Midbrain (tissue), 1 donor: Measurements from ENCODE around the gene PTPRG.
"Not testable (repeated sequence)": the region's sequence is repeated elsewhere in the genome, so short reads cannot be mapped to it uniquely, and the experiment has no call there.

Experiments
- DNase-seq: peaks from one replicate; lab custom pipeline; 2025; lab: John Stamatoyannopoulos, UW

The PTPRG gene

DNA sequence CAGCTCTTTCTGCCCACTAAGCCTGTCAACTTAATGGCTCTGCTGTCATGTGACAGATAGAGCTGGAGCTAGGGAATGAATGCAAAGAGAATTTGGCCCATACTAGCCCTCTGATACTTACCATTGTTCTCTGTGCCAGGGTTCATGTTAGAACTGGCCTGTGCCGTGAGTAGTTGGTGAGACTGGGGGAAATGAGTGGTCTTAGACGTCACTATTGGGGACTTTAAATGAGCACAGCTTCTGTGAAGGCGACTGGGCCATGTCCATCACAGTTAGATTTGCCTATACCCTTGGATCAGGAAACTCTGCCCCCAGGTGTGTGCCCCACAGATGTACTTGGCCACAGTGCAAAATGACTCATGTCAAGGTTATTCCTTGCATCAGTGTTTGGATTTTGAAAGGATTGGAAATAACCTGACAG is 124.9 kb downstream of the PTPRG start:
- no peak for DNase-seq

DNA sequence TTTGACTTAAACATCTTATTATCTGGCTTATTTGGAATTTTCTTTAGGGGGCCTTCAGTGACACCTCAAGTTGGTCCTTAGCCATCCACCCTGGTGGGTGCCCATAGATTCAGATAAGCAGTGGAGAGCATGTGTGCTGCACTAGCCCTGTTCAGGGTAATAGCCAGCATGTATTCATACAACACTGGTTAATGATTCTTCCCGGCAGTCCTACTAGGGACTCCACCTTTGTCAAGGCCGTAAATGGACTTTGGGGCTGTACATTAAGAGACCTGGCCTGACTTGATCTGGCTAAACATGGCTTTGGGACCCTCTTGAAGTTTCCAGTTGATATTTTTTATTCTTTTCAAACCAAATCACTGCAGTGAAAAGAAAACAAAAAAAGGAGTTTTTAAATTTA is 125.8 kb downstream of the PTPRG start:
- DNase-seq, result no peak

DNA sequence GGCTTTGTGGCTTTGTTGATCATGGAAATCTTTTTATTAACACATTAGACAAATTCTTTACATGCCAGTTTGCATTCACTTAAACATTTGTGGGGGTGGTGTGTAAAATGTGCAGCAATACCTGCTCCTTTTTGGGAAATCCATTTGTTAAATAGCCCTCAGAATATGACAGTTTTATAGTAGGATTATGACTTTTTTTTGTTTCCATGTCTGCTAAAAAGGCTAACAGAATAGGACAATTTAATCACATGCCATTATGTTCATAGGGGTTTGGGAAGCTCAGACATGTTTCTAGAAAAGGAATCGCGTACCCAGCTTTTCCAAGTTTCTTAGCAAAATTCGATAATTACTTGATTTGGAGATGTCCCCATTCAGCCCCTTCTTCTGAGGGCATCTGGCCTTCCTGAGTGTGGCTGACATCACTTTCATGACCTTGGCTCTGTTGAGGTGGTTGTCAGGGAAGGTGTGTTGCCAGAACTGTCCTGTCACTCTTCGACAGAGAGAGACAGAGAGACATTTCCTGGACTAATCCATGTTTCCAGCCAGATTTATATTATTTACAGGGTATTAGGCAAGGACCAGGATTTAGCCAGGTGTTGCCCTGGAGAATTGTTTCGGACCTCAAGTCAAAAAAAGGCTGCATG is 126.4 kb downstream of the PTPRG start:
- no peak for DNase-seq

DNA sequence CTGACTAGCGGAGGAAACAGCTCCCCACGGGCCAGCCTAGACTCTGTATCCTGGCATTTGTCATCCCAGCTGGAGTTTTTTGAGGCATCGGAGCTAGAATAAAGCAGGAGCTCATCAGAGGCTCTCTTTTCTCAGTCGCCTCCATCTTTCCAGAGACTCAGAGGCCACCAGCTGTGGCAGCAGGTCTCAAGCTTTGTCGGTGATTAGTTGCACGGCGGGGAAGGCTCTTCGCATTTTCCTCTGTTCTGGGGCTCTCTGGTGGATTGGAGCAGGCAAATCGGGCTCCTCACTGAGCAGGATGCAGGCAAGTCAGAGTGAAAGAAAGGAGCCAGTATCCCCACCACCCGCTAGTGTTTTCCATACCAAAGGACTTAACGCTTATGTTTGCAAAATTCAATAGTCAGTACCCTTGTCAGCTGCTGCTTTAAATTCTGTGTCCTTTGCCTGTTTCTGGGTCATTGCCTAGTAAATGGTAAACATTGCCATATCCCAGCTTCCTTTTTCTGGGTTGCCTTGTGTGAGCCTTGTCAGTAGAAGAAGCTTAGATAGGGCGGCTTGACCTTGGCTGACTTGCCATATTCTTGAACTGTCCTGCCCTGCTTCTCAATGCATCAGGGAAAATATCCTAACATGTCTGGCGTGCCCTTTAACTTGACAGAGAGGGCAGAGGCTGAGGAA is 127.1 kb downstream of the PTPRG start:
- DNase-seq, result no peak

DNA sequence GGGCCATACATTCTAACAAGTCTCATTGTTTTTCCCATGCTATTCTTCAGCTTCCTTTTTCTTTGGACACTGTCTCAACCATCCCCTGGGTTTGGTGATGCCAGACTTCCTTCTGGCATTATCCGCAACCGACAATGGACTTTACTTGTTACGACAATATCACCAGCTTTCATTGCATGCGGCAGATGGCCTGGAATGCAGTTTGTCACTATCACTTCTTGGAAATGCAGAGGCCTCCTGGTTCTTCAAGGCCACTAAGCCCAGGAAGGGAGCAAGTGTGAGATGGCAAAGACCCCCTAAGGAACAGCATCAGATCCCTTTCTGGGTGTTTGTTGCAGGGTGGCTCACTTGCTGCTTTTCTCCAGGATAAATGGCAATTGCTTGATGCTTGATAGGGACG is 128.6 kb downstream of the PTPRG start:
- no peak for DNase-seq

DNA sequence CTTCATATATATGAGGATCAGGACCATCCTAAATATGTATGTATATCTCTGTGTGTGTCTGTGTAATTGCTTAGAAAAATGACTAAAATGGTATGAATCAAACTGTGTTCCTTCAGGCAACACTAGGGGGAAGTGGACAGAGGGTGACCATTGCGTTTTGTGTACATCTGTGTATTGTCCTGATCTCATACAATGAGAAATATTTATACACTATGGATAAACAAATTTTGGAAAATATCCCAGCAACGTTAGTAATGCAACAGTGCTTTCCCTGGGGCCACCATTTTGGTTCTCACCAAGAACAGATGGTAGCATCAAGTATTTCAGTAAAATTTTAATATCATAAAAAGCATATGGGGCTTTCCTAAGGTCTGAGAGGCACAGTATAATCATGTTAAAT is 130.1 kb downstream of the PTPRG start:
- no peak for DNase-seq

DNA sequence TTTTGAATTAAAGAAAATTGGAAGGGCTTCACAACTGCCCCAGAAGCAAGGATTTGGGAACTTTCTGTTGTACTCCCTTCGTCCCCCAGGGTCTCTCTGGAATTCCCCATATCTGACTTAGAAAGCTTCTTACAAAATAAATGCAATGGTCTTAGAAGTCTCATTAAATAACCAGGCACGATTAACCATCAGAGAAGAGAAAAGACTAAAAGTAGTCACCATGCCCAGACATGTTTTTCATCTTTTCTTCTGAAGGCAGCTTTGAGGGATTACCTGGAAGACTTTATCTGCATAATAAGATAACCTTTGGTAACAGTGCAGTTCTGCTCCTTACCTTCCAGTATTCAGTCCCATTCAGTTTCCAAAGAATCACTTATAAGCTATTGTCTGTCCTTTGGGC is 135.9 kb downstream of the PTPRG start:
- DNase-seq, result no peak

DNA sequence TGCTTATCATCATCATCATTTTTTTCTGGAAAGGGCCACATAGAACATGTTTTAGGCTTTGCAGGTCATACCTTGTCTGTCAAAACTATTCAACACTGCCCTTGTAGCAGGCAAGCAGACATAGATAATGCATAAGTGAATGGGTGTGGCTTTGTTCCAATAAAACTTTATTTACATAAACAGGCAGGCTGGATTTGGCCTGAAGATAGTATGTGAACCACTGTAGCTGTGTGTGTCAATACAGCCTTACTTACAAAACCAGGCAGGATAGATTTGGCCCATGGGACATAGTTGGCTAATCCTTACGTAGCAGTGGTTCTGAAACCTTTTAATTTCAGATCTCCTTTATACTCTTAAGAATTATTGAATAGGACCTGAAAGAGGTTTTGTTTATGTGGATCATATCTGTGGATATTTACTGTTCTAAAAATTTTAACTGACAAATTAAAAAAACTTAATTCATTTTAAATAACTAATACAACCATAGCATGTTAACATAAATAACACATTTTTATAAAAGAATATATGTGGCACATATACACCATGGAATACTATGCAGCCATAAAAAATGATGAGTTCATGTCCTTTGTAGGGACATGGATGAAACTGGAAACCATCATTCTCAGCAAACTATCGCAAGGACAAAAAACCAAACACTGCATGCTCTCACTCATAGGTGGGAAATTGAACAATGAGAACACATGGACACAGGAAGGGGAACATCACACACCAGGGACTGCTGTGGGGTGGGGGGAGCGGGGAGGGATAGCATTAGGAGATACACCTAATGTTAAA is 137.1 kb downstream of the PTPRG start:
- not testable (repeated sequence) for DNase-seq

DNA sequence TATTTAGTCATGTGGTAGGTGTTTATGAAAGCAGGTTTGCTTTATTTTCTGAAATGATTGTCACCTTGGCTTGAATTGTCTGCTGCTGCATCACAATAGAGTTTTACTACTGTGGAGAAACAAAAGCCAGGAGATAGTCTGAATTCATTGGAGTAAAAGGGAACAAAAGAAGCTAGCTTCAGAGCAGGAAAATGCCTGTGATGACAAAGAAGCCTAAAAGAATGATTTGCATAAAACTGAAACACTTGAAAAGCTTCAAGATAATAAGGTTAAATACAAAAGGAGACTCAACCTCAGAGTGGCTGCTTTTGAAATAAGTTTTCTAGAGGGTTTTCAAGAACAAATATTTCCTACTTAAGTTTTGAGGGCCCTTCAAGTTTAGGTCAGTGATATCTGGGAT is 138.3 kb downstream of the PTPRG start:
- no peak for DNase-seq

DNA sequence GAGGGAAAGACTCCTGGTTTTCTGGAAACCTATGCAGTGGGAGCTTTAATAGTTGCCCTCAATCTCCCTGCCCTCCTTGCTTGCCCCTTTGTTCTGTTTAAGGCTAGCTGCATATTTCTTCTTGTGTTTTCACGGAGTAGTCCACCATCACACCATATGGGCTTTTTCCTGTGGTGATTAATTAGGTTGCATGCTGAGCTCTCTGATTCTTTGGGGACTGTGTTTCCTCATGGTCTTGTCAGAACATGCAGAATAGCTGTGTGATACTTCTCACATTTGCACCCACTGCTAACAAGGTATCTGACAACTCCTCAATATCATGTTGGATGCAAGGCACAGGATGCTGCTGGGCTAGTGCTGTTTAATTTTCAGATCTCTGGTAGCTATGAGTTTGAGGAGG is 139.6 kb downstream of the PTPRG start:
- DNase-seq, result no peak

DNA sequence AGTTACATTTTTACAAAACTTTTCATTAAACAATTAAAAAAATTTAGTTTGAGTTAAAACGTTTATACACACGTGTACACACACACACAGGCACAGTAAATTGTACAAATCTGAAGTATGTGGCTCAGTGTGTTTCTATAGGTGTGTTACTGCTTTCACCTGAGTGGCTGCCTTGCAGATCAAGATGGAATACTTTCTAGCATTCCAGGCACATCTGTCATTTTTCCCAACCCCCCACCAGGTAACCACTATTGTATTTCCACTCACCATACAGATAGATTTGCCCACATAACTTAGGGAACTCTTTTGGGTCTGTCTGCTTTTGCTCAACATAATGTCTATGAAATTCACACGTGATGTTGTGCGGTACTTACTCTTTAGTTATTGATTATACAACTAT is 141.1 kb downstream of the PTPRG start:
- no peak for DNase-seq

DNA sequence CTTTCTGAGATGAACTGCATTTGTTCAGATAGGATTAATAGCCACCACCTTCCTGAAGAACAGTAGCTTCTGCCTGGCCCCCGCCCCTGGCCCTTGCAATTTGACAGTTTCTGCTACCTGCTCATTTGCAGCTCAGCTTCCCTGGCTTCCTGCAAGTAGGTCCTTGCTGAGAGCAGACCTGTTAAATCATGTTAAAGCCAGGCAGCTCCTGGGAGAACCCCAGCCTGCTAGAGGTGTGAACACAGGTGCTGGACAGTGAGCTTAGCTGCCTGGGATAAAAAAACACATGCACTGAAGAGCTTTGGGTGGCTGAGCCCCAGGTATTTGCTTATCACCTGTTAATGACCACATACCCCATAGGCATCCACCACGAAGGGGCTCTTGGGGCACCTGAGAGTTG is 143.4 kb downstream of the PTPRG start:
- DNase-seq, result no peak

DNA sequence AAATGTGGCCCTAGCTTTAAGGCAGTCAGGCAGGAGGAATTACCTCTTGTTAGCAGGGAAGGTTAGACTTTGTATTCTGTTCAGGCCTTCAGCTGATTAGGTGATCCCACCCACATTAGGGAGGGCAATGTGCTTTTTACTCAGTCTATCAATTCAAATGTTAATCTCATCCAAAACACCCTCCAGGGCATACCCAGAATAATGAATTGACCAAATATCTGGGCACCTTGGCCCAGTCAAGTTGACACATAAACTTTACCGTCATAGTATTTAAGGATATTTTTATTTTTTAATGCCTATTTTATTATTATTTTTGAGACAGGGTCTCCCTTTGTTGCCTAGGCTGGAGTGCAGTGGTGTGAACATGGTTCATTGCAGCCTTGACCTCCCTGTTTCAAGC is 146.1 kb downstream of the PTPRG start:
- DNase-seq, result no peak

DNA sequence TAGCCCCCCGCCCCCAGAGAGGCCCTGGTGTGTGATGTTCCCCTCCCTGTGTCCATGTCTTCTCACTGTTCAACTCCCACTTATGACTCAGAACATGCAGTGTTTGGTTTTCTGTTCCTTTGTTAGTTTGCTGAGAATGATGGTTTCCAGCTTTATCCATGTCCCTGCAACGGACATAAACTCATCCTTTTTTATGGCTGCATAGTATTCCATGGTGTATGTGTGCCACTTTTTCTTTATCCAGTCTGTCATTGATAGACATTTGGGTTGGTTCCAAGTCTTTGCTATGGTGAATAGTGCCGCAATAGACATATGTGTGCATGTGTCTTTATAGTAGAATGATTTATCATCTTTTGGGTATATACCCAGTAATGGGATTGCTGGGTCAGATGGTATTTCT is 149.5 kb downstream of the PTPRG start:
- not testable (repeated sequence) for DNase-seq

DNA sequence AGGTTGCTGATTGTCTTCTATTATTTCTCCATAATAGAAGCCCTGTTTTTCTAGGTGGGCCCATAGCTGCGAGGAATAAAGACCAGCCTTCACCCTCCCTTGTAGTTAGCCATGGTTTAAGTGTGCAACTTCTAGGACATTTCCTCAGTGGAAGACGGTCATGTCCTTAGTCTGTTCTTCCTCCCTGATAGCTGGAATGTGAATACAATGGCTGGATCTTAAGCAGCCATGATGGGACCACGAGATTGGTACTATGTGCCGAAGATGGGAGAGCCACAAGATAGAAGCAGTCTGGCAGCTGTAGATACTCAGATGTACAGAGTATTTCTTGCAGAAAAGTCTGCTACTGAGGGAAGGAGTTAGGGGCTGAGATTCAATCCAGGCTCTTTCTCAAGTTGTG is 152.9 kb downstream of the PTPRG start:
- DNase-seq, result no peak

DNA sequence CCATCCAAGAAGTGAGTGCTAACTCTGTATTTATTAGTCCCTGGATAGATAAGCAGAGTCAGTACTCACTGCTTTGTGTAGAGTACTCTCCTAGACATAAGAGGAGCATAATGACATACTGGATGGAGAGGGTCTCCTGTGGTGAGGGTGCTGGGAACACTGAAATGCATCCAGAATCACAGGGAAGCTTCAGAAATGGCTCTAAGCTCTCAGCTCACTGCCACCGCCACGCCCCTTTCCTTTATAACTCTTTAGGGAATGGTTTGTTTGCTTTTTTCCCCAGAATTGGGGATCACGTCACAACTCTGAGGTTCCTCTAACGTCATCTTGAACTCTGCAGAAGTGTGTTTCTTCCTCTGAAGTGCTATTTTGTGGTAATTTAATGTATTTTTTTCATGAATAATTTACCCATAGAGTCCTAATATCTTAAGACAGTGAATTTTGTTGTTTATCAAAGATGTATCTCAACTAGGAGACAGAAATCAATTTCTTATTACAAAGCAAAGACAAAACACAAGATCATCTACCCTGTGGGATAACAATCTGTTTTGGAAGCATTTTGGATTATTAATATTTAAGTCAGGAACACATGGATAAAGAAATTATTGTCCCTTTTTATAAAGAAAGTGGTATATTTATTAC is 154.6 kb downstream of the PTPRG start:
- no peak for DNase-seq

DNA sequence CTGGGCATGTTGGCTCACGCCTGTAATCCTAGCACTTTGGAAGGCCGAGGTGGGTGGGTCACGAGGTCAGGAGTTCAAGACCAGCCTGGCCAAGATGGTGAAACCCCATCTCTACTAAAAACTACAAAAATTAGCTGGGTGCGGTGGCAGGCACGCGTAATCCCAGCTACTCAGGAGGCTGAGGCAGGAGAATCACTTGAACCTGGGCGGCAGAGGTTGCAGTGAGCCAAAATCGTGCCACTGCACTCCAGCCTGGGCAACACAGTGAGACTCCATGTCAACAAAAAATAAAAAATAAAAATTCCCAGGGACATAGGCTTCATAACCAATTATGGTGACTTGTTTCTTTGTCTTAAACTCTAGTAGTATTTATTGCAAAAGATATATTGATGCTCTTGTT is 155.3 kb downstream of the PTPRG start:
- not testable (repeated sequence) for DNase-seq

DNA sequence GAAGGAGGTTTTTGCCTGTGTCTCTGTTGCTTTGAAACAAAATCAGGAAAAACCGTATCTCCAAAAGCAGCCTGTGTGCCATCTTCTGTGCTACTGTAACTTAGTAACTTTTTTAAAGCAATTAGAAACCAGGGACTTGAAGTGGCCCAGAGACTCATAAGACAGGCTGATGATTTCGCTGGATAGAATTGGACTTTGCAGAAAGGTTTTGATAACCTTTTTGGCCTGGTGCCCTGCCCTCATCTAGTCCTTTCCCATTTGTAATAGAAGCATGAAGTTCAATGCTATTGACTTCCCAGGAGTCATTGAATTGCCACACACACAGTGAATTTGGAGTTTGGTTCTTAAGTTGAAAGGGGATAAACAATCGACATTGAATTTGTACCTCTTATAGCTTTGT is 157.2 kb downstream of the PTPRG start:
- no peak for DNase-seq

DNA sequence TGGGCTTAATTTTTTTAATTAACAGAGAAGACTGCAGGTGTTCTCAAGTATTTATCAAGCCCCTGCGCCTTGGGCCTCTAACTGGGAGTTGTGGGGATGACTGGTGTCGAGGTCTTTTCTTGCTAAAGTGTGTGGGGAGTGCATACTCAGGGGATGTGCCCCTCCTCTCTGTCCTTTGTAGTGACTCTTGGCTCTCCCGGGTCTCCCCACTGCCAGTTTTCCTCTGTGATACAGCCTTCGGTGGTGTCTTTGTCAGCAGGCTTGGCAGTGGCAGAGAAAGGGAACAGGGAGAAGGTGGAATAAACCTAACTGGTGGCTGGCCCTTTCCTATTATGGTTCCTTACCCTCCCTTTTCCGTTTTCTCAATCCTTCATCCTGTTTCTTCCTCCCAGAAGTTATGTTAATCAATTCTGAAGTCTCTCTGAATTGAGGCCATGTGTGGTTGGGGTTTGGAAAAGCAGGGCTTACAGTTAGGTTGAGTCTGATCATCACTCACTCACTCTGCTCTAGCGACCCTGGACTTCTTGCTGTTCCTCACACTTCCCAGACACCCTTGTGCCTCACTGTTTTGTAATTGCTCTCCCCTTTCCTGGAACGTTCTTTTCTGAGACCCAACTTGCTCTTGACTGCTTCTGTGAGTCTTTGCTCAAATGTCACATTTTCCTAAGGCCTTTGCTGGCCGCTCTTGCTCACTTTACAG is 158.1 kb downstream of the PTPRG start:
- DNase-seq, result no peak

DNA sequence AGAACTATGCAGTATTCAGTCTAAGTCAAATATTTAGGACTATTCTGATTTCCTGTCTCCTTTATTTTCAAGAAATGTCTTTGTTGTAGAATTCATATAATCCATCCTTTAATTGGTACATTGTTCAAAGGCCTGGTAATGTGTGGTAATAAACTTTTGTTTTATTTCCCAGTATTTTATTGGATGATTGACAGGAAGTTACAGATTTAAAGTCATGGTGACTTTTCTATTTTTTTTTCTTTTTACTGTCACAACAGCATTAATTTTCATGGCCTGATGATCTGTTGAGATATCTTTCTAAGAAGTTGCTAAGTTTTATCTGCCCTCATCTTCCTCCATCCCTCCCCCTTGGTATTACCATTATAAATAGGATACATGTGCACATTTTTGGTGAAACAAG is 161.7 kb downstream of the PTPRG start:
- no peak for DNase-seq

DNA sequence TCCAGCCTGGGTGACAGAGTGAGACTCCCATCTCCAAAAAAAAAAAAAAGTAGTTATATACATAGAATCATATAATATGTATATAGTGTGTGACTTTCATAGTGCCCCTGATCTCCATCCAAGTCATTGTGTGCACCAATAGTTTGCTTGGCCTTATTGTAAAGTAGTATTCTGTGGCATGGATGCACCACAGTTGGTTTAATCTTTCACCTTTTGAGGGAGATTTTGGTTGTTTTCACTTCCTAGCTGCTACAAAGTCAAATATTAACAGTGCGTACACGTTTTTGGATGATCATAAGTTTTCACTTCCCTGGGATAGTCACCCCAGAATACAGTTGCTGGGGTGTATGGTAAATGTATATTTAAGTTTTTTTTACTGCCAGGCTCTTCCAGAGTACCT is 162.8 kb downstream of the PTPRG start:
- DNase-seq, result no peak

DNA sequence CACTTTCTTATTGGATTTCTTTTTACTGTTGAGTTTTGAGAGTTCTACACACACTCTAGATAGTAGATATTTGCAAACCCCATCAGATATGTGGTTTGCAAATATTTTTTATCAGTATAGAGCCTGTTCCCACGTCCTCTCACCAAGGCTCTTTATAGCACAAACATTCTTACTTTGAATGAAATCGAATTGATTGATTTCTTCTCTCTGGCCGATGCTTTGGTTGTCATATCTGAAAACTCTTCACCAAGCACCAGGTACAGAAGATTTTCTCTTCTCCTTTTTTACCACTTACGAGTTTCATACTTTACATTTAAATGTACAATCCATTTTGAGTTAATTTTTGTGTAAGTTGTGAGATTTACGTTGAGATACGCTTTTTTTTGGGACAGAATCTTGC is 163.4 kb downstream of the PTPRG start:
- DNase-seq, result no peak
